ENCODE results near the gene DLG5. TPM values are rescaled to one million over a fixed set of nuclear protein-coding genes. Genes with fewer than 3 reads are reported as not detected.
A peak's percentile ranks its signal among the peaks of the same experiment; 100 is the strongest.

Gene DLG5
- polyA plus RNA-seq, 2 of the 4 experiments (the other 2 are of a cell fraction): 17.0 to 30.9 TPM

GRCh38 chr10:77837925-77838595 is 88.5 kb downstream of the DLG5 start:
- Histone ChIP-seq H3K4me2 (no peak overlapping the region), H3K27ac (no peak overlapping the region), H3K4me3 (no peak overlapping the region), H3K9me3 (no peaks in the 10 kb centered on the region), H3K4me1 (no peaks in the 10 kb centered on the region)
- POLR2A ChIA-PET: no interaction called here
- ATAC-seq (peak in 1 of 2 experiments; percentile 53; a peak in 3 of 6 replicates), DNase-seq (ENCODE audit: low read depth in 1 of 2, low spot score in 1 of 2) (no peak), FAIRE-seq (no peak)
- CTCF ChIA-PET: interaction anchor here (0.5 to 2.3 kb wide), 5 partner anchors 9 to 672 kb away, joined by 3 to 14 read pairs (median 4); no protein-coding TSS in a partner anchor
- TF ChIP-seq NFE2L2 (conservative IDR thresholded peaks at IDR 0.05; ENCODE audit: low read length) (no peak), JUNB (IDR thresholded peaks at IDR 0.05) (no peak), FOSB (CRISPR knock-in tag; IDR thresholded peaks at IDR 0.05) (no peak), JUN (IDR thresholded peaks at IDR 0.05) (no peak), USF2 (IDR thresholded peaks at IDR 0.05) (no peak), NR3C1 (IDR thresholded peaks at IDR 0.05) (no peak), BHLHE40 (IDR thresholded peaks at IDR 0.05; ENCODE audit: low read depth, low read length) (no peak), KDM5A (IDR thresholded peaks at IDR 0.05) (no peak), ZC3H11A (IDR thresholded peaks at IDR 0.05) (no peak), PBX3 (IDR thresholded peaks at IDR 0.05) (no peak), CBX8 (IDR thresholded peaks at IDR 0.05) (no peak)
- 86% methylated on average over 13 of the region's 14 CpGs for WGBS (ENCODE audit: missing lambda C conversion rate)

GRCh38 chr10:77837248-77837924 is 89.2 kb downstream of the DLG5 start:
- no peak overlapping the region for H3K4me3 ChIP-seq
- peak in 1 of 2 experiments; percentile 36; a peak in 1 of 5 replicates for TF ChIP-seq RAD21 (conservative IDR thresholded peaks at IDR 0.05 in 1 of 2, IDR thresholded peaks at IDR 0.05 in 1 of 2)
- TF ChIP-seq CHD2 (IDR thresholded peaks at IDR 0.05; ENCODE audit: low read length, partially characterized antibody): no peak
- POLR2A ChIA-PET: no interaction called here
- H3K9me3 ChIP-seq: no peaks in the 10 kb centered on the region
- ATAC-seq: peak; percentile 59 to 88; a peak in 4 of 6 replicates
- no peaks in the 10 kb centered on the region for H3K4me1 ChIP-seq
- DNase-seq (ENCODE audit: low read depth in 1 of 2, low spot score in 1 of 2): peak in 1 of 2 experiments; percentile 47
- no peak overlapping the region for H3K27ac ChIP-seq
- no peak for FAIRE-seq
- CTCF ChIA-PET: interaction anchor here (1.3 to 2.3 kb wide), 5 partner anchors 10 to 671 kb away, joined by 3 to 14 read pairs (median 6); no protein-coding TSS in a partner anchor
- 82% methylated on average over 10 of the region's 10 CpGs for WGBS (ENCODE audit: missing lambda C conversion rate)
- no peak overlapping the region for H3K4me2 ChIP-seq

GRCh38 chr10:77836299-77836820 is 90.2 kb downstream of the DLG5 start:
- no peaks in the 10 kb centered on the region for H3K4me1 ChIP-seq
- peak in 1 of 2 experiments; percentile 29 for DNase-seq (ENCODE audit: low read depth in 1 of 2, low spot score in 1 of 2)
- CTCF ChIA-PET: interaction anchor here (1.2 to 1.7 kb wide), 2 partner anchors 10 to 668 kb away, joined by 3 to 6 read pairs; no protein-coding TSS in a partner anchor
- POLR2A ChIA-PET: no interaction called here
- 81% methylated on average over 11 of the region's 11 CpGs for WGBS (ENCODE audit: missing lambda C conversion rate)
- no peak overlapping the region for H3K27ac ChIP-seq
- TF ChIP-seq ELK1 (IDR thresholded peaks at IDR 0.05; ENCODE audit: low read depth, low read length): no peak
- TF ChIP-seq BHLHE40 (IDR thresholded peaks at IDR 0.05; ENCODE audit: low read depth, low read length): no peak
- no peak for TF ChIP-seq TP53 (CRISPR knock-in tag; IDR thresholded peaks at IDR 0.05)
- no peak for TF ChIP-seq HDAC2 (IDR thresholded peaks at IDR 0.05)
- TF ChIP-seq NR3C1 (IDR thresholded peaks at IDR 0.05): no peak
- no peak for TF ChIP-seq TFCP2L1 (CRISPR knock-in tag; IDR thresholded peaks at IDR 0.05)
- TF ChIP-seq RCOR1 (IDR thresholded peaks at IDR 0.05; ENCODE audit: low read depth, low read length): no peak
- no peak for TF ChIP-seq PBX3 (IDR thresholded peaks at IDR 0.05)
- no peak for TF ChIP-seq HOXA7 (CRISPR knock-in tag; IDR thresholded peaks at IDR 0.05)
- no peak for TF ChIP-seq RFX5 (IDR thresholded peaks at IDR 0.05)
- TF ChIP-seq NFE2L2 (conservative IDR thresholded peaks at IDR 0.05; ENCODE audit: low read length): no peak
- TF ChIP-seq HOXB5 (CRISPR knock-in tag; IDR thresholded peaks at IDR 0.05): no peak
- no peak for TF ChIP-seq HEYL (CRISPR knock-in tag; IDR thresholded peaks at IDR 0.05)
- no peak for TF ChIP-seq FOSL2 (IDR thresholded peaks at IDR 0.05)
- no peak for TF ChIP-seq FOSL2 (CRISPR knock-in tag; IDR thresholded peaks at IDR 0.05)
- TF ChIP-seq E2F6 (IDR thresholded peaks at IDR 0.05; ENCODE audit: borderline replicate concordance, low read depth): no peak
- H3K4me3 ChIP-seq: no peak overlapping the region
- H3K9me3 ChIP-seq: no peaks in the 10 kb centered on the region
- H3K4me2 ChIP-seq: no peak overlapping the region
- FAIRE-seq: no peak
- ATAC-seq: no peak

Measured in A549 (cell line).